Measurements from ENCODE around the gene VPS16. TPM values are rescaled to one million over a fixed set of nuclear protein-coding genes. Genes with fewer than 3 reads are reported as not detected.

VPS16 gene
- total and polyA plus RNA-seq, 2 of the 4 experiments (the other 2 are of a cell fraction) = 38.7 to 48.0 TPM

GRCh38 chr20:2797136-2797983, 43.2 kb upstream of the VPS16 start (continued):
- no peak for TF ChIP-seq RFX5 (IDR thresholded peaks at IDR 0.05; ENCODE audit: low read depth, low read length)

GRCh38 chr20:2798095-2798805, 42.3 kb upstream of the VPS16 start:
- Histone ChIP-seq H2AFZ (replicated peaks; ENCODE audit: low read length, poor library complexity) (no peak overlapping the region), H3K36me3 (ENCODE audit: control insufficient read depth, insufficient read depth, low read length) (no peaks in the 10 kb centered on the region; the same call in 1 of the 2 replicates), H4K8ac (ENCODE audit: low read depth in 2 of 2, low read length in 2 of 2) (no peak overlapping the region), H2AK5ac (ENCODE audit: low read depth, low read length) (no peak overlapping the region), H3K9me3 (ENCODE audit: control insufficient read depth, insufficient read depth, low read length) (0 out of 2 replicates have a peak, but pooled peaks cover 7% of the 10 kb centered on the region), H3K27me3 (ENCODE audit: control insufficient read depth, insufficient read depth, low read length) (peaks cover 41% of the 10 kb centered on the region), H3K79me1 (ENCODE audit: low read depth in 1 of 2, low read length in 2 of 2) (no peaks in the 10 kb centered on the region), H4K20me1 (ENCODE audit: insufficient read depth, low read length) (no peaks in the 10 kb centered on the region), H2AK9ac (replicated peaks; ENCODE audit: low read depth, low read length, poor library complexity) (no peak overlapping the region), H2BK15ac (ENCODE audit: low read depth, low read length) (no peak overlapping the region), H2BK5ac (ENCODE audit: low read depth, low read length, poor library complexity, severe bottlenecking) (no peak overlapping the region), H3K18ac (ENCODE audit: low read depth, low read length) (no peak overlapping the region), H3K4ac (ENCODE audit: low read depth, low read length) (no peak overlapping the region), H4K5ac (ENCODE audit: low read depth, low read length) (no peak overlapping the region), H3K56ac (ENCODE audit: extremely low read depth, insufficient read depth, low read length) (no peak overlapping the region), H3K23ac (ENCODE audit: low read depth, low read length) (no peak overlapping the region), H3K14ac (replicated peaks; ENCODE audit: low read depth, low read length) (no peak overlapping the region), H3K4me2 (ENCODE audit: low read depth, low read length) (no peak overlapping the region), H3K4me3 (ENCODE audit: insufficient read depth, low read depth, low read length) (no peak overlapping the region), H2BK120ac (ENCODE audit: low read depth, low read length) (no peak overlapping the region), H4K91ac (ENCODE audit: insufficient read depth, low read depth, low read length) (no peak overlapping the region), H3K9me1 (ENCODE audit: insufficient read depth, low read length) (no peaks in the 10 kb centered on the region), H2BK20ac (ENCODE audit: low read depth, low read length) (no peak overlapping the region), H3K9ac (ENCODE audit: low read depth, low read length) (no peak overlapping the region), H3K4me1 (ENCODE audit: control insufficient read depth, insufficient read depth, low read length) (no peaks in the 10 kb centered on the region; the same call in 1 of the 2 replicates), H3K27ac (ENCODE audit: insufficient read depth, low read length) (no peak overlapping the region)
- ATAC-seq (ENCODE audit: low read depth) (no peak), DNase-seq (no peak)
- WGBS, 2 experiments (ENCODE audit: extremely low coverage in 2 of 2, insufficient read length in 1 of 2) = 93% methylated on average over 8 of the region's 19 CpGs; no CpG with 5 or more reads in 1 of the 2 experiments
- POLR2A ChIA-PET (ENCODE audit: unreplicated experiment) = interaction anchor here (0.5 kb wide), 1 partner anchor 374 kb away, joined by 4 read pairs; no protein-coding TSS in a partner anchor
- in situ Hi-C loops (cut with MboI; ENCODE audit: low sequenced_read_pairs) = no loop called here
- BruUV-seq (replicated peaks) = no TSS peak
- dilution Hi-C loops (cut with HindIII; ENCODE audit: low sequenced_read_pairs, unreplicated experiment) = no loop called here
- intact Hi-C loops (cut with micrococcal nuclease) = no loop called here
- TF ChIP-seq CEBPB (IDR thresholded peaks at IDR 0.05; ENCODE audit: low read depth, low read length) (no peak), RAD21 (IDR thresholded peaks at IDR 0.05; ENCODE audit: low read length) (no peak), USF2 (IDR thresholded peaks at IDR 0.05; ENCODE audit: low read depth, low read length) (no peak), MAZ (IDR thresholded peaks at IDR 0.05; ENCODE audit: borderline replicate concordance, low read depth, low read length) (no peak), ELK1 (IDR thresholded peaks at IDR 0.05; ENCODE audit: borderline replicate concordance, low read depth, low read length) (no peak), MXI1 (IDR thresholded peaks at IDR 0.05; ENCODE audit: borderline replicate concordance, low read depth, low read length) (no peak), POLR2A (IDR thresholded peaks at IDR 0.05; ENCODE audit: low read depth, low read length) (no peak), MAFK (IDR thresholded peaks at IDR 0.05; ENCODE audit: low read depth, low read length) (no peak), BHLHE40 (IDR thresholded peaks at IDR 0.05; ENCODE audit: low read depth, low read length) (no peak), SMC3 (IDR thresholded peaks at IDR 0.05; ENCODE audit: low read depth, low read length) (no peak), RCOR1 (IDR thresholded peaks at IDR 0.05; ENCODE audit: insufficient replicate concordance, low read length) (no peak), NFE2L2 (IDR thresholded peaks at IDR 0.05; ENCODE audit: low read depth, low read length) (no peak), CHD1 (IDR thresholded peaks at IDR 0.05; ENCODE audit: low read depth, low read length) (no peak)
- CTCF ChIA-PET = no interaction called here
